Right cardiac atrium (tissue), 5 donors: ENCODE results near the gene NKRF. TPM values are rescaled to one million over a fixed set of nuclear protein-coding genes. Genes with fewer than 3 reads are reported as not detected.
A peak's percentile ranks its signal among the peaks of the same experiment; 100 is the strongest.

Experiments used
- ATAC-seq, 2 donors: fragments of 200-7000 bp; cut with Tn5 transposase; one replicate each; pipeline versions ENCODE4 v1.8.0 to v1.9.1; 2020; ENCODE audit warnings: moderate library complexity in 2 of 2, mild to moderate bottlenecking in 1 of 2
- DNase-seq, 3 donors: peaks; one replicate each; pipeline ENCODE4 v3.0.0-alpha.2; 2020
- H3K27ac ChIP-seq: one replicate; pipeline ENCODE4 v1.5.1; 2013; ENCODE audit warnings: mild to moderate bottlenecking, low read length, control low read depth, moderate library complexity
- H3K27me3 ChIP-seq: one replicate; pipeline ENCODE4 v1.6.1; 2013; ENCODE audit not compliant: control insufficient read depth, insufficient read depth
- H3K4me1 ChIP-seq: one replicate; pipeline ENCODE4 v1.6.1; 2013; ENCODE audit warnings: low read length; ENCODE audit not compliant: control insufficient read depth, insufficient read depth
- H3K4me3 ChIP-seq: one replicate; pipeline ENCODE4 v1.5.1; 2013; ENCODE audit warnings: low read length, control low read depth
- H3K9me3 ChIP-seq: one replicate; pipeline ENCODE4 v1.6.1; 2013; ENCODE audit warnings: low read length; ENCODE audit not compliant: control insufficient read depth
- WGBS: extraction: QIAGEN DNeasy Blood & Tissue Kit; methylation state at CpG from one replicate; pipeline ENCODE4 v1.1.7; 2013; 5-methylcytosine and 5-hydroxymethylcytosine counted together
- intact Hi-C, 4 donors: fragments of 100-400 bp; cut with DNase I; formaldehyde crosslinking; loops; one replicate each; pipeline versions ENCODE4 v1.11.0 to v1.14.0; 2022 to 2023
- polyA plus RNA-seq: library from polyadenylated mRNA; stranded (reverse); fragments of 200-250 nt; gene quantifications from one replicate; pipeline ENCODE4 v1.2.3, GENCODE V29; 2013
- total RNA-seq, 4 donors: library from RNA; stranded (reverse); fragmentation: NEBNext Ultra II Directional; extraction: Animal tissue kit (Norgen Biotek cat#: 25700); gene quantifications; one replicate each; pipeline ENCODE4 v1.2.1, GENCODE V29; 2021
- donor health status: healthy with polysubstance abuse.
- donor health status: DM: no; HTN: yes; CAD: no.
- donor health status: DM: no; HTN: no; CAD: no.
- donor health status: DM: no; HTN: yes; CAD: no; lungs with severe emphysema.
- donor health status: DM: yes; HTN: yes; CAD: no.

NKRF gene
- total and polyA plus RNA-seq, 5 donors, result 3.8 to 5.2 (median 4.6) TPM

DNA sequence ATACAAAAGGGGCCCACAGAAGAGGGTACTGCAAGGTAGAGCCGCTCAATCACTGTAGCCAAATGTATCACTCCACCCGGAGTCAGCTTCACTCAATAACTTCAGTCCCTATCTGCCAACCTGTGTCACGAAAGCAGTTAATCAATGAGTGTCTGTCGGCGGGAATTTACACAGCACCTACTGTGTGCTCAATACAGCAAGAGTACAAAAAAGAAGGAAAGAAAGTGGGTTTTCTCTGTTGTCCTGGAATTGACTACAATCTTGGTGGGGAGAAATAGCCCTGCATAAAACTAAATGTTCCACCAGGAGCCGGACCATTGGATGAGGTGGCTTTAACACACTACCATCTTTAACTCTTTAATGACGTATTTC lies 780 bp upstream of the NKRF start:
- Histone ChIP-seq H3K9me3 (no peaks in the 10 kb centered on the region), H3K4me3 (peak overlapping the region; percentile 58), H3K27me3 (no peaks in the 10 kb centered on the region), H3K4me1 (no peaks in the 10 kb centered on the region), H3K27ac (no peak overlapping the region)
- 25% methylated on average over 7 of the region's 7 CpGs for WGBS
- DNase-seq, result no peak
- intact Hi-C loops, result loop anchor here in 1 of 4 donors (10.0 kb wide), 1 partner anchor 118 kb away; no protein-coding TSS in a partner anchor
- peak in 1 of 2 donors; percentile 7 for ATAC-seq

DNA sequence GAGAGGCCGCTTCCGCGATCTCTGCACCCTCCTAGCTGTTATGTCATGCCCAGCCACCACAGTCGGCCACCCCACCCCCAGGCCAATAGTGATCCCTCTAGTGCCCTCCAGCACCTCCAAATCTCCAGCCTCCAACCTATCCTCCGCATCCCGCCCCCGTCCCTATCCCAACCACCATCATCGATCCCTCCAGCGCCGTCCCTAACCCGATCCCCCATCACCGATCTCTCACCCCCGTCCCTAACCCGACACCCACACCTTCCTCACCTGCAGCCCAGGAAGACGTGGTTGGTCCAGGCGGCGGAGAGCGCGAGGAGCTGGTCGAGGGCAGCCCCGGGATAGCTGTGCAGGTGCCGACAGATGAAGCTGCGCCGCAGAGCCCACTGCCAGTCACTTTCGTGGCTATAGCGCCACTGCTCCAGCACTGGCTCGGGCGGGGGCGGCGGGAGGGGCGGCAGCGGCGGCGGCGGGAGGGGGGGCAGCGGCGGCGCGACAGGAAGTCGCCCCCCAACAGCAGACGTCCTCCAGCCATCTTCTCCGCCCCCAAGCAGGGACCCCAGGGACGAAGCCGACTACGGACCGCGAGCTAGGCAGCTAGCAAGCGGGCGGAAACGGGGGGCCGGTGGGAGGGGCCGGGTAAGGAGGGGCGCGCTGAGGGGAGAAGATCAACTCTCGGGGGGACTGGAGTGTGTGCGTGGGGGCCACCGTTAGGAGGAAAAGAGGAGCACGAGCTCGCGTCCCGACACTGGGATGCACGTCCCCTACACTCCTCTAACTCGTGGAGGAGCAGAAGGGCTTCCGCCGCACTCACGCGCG lies 552 bp downstream of the NKRF start:
- Histone ChIP-seq H3K4me1 (no peaks in the 10 kb centered on the region), H3K27me3 (no peaks in the 10 kb centered on the region), H3K27ac (peak overlapping the region; percentile 78), H3K4me3 (peak overlapping the region; percentile 58), H3K9me3 (no peaks in the 10 kb centered on the region)
- intact Hi-C loops, result loop anchor here in 1 of 4 donors (10.0 kb wide), 1 partner anchor 119 kb away; no protein-coding TSS in a partner anchor
- DNase-seq (peak; percentile 48 to 79 (median 70)), ATAC-seq (peak; percentile 67 to 71)
- WGBS, result under 1% methylated on average over 67 of the region's 68 CpGs

DNA sequence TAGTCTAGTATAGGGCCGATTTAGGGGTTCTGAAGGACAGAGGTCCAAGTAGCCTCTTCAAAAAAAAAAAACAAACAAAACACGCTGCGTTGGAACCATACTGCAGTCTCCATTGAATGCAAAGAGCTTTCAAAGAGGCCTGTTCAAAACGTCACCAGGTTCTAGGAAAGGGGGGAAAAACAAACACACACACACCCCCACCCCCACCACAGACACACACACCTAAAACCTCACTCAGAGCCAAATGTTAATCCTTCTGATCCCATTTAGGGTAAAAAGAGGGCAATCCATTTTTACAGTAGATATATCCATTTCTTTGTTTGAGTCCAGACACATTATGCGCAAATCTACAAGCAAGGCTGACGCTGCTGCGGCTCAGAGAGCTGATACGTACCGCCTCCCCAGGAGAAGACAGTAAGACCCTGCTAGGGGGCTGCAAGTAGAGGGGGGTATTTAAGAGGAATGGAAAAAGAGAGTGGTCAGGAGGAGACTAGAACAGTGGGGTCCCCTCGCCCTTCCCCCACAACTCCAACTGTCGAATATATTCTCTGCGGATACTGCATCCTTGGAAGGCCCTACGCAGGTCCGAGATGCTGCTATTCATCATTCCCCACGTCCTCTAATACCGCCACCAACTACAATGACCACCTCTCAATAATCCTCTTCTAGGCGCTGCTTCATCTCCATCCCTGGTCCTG lies 1.3 kb downstream of the NKRF start:
- H3K27me3 ChIP-seq, result no peaks in the 10 kb centered on the region
- H3K27ac ChIP-seq, result no peak overlapping the region
- H3K4me3 ChIP-seq, result peak overlapping the region; percentile 58
- 21% methylated on average over 17 of the region's 17 CpGs for WGBS
- intact Hi-C loops, result loop anchor here in 1 of 4 donors (10.0 kb wide), 1 partner anchor 120 kb away; no protein-coding TSS in a partner anchor
- ATAC-seq, result no peak
- H3K9me3 ChIP-seq, result no peaks in the 10 kb centered on the region
- H3K4me1 ChIP-seq, result no peaks in the 10 kb centered on the region
- no peak for DNase-seq

DNA sequence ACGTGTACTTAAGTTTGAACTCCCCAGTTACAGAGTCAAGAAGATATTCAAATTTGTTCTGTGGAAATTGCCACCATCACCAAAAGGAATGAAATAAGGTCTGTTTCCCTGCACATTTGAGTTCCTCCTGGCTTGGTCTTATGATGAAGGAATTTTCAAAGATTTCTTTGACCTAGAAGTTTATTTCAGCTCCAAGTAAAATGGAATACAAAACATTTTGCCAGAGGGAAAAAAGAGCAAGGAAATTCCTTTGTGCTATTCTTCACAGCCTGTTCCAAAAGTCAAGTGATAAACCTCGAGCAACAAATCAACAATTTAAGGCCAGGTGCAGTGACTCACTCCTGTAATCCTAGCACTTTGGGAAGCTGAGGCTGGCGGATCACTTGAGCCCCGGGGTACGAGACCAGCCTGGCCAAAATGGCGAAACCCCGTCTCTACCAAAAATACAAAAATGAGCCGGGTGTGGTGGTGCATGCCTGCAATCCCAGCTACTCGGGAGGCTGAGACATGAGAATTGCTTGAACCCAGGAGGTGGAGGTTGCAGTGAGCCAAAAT lies 3.4 kb downstream of the NKRF start:
- Histone ChIP-seq H3K9me3 (no peaks in the 10 kb centered on the region), H3K4me1 (no peaks in the 10 kb centered on the region), H3K4me3 (no peak overlapping the region), H3K27ac (no peak overlapping the region), H3K27me3 (no peaks in the 10 kb centered on the region)
- WGBS, result 82% methylated on average over 9 of the region's 9 CpGs
- no peak for ATAC-seq
- DNase-seq, result no peak
- intact Hi-C loops, result loop anchor here in 1 of 4 donors (10.0 kb wide), 1 partner anchor 122 kb away; no protein-coding TSS in a partner anchor

- ATAC-seq, result no peak
- H3K27me3 ChIP-seq, result no peaks in the 10 kb centered on the region
- no peaks in the 10 kb centered on the region for H3K4me1 ChIP-seq
- DNase-seq, result no peak
- intact Hi-C loops, result no loop called here
- 98% methylated on average over 5 of the region's 5 CpGs for WGBS
- no peak overlapping the region for H3K4me3 ChIP-seq
- no peak overlapping the region for H3K27ac ChIP-seq
- H3K9me3 ChIP-seq, result no peaks in the 10 kb centered on the region
Measured at GRCh38 chrX:119589810-119590209, 16.4 kb downstream of the NKRF start.

- DNase-seq, result no peak
- no peak overlapping the region for H3K4me3 ChIP-seq
- no peaks in the 10 kb centered on the region for H3K4me1 ChIP-seq
- no peak for ATAC-seq
- no peaks in the 10 kb centered on the region for H3K9me3 ChIP-seq
- H3K27me3 ChIP-seq, result no peaks in the 10 kb centered on the region
- no peak overlapping the region for H3K27ac ChIP-seq
- WGBS, result 53% methylated on average over 2 of the region's 2 CpGs
- intact Hi-C loops, result no loop called here
Measured at GRCh38 chrX:119583431-119584059, 22.7 kb downstream of the NKRF start.

GRCh38 chrX:119579414-119579813 lies 26.8 kb downstream of the NKRF start:
- intact Hi-C loops, result no loop called here
- Histone ChIP-seq H3K4me3 (no peak overlapping the region), H3K9me3 (no peaks in the 10 kb centered on the region), H3K27ac (no peak overlapping the region), H3K27me3 (no peaks in the 10 kb centered on the region), H3K4me1 (no peaks in the 10 kb centered on the region)
- DNase-seq, result no peak
- ATAC-seq, result no peak

GRCh38 chrX:119574394-119575266 lies 31.6 kb downstream of the NKRF start, which contains the start of gene UBE2A:
Gene UBE2A, plus strand, starts transcription at chrX:119574563. Its CDS starts 149 bp downstream, at chrX:119574712.
- Histone ChIP-seq H3K27ac (peak within 1 kb of the TSS; percentile 85), H3K9me3 (no peaks in the 10 kb centered on the region), H3K4me3 (peak within 1 kb of the TSS; percentile 86), H3K4me1 (peaks cover 1% of the 10 kb centered on the region), H3K27me3 (no peaks in the 10 kb centered on the region)
- WGBS, result under 1% methylated on average over 85 of the region's 86 CpGs
- intact Hi-C loops, result no loop called here
- ATAC-seq, result peak; percentile 96 to 97
- peak; percentile 91 to 96 (median 96) for DNase-seq

DNA sequence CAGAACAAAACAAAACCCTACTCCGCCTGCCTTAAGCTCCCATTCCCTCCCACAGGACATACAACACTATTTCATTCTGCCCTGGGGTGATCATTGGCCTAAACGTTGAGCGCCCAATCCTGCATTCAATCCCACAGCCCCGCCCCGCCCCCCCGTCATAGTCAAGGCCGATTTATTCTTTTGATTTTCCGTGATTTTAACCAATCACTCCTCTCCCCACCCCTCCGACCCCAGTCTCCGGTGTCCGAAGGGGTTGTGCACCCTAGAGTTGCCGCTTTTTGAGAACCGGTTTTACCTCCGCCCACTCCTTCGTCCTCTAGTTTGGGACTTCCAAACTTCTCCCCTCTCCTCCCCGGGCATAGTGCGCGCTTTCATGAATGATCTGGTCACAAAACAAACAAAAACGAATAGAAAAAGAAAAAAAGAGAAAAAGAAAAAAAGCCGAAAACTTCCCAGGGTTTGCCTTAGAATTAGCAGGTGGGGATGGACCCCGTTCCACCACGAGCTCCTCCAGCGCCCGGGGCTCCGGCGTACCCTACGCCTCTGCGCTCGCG lies 32.3 kb downstream of the NKRF start:
- ATAC-seq (peak; percentile 45 to 57), DNase-seq (peak in 2 of 3 donors; percentile 24 to 72)
- H3K9me3 ChIP-seq, result no peaks in the 10 kb centered on the region
- WGBS, result under 1% methylated on average over 30 of the region's 30 CpGs
- peak overlapping the region; percentile 85 for H3K27ac ChIP-seq
- no peaks in the 10 kb centered on the region for H3K27me3 ChIP-seq
- intact Hi-C loops, result no loop called here
- H3K4me1 ChIP-seq, result peaks cover 1% of the 10 kb centered on the region
- H3K4me3 ChIP-seq, result peak overlapping the region; percentile 86

DNA sequence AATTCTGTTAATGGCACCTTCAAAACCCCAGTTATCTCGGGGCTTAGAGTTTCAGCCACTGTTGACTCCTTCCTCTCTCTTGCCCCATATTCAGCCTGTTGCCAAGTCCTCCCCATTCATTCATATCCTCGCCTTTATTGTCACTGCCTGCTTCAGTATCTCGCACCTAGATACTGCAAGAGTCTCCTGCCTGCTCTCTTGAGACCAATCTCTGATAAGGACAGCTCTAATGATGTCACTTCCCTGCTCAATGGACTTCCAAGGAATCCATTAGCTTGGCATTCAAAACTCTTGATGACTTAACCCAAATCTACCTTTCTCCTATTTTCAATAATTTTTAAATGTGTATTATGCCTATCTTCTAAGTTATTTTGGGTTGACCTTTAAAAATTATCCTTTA lies 33.0 kb downstream of the NKRF start:
- DNase-seq, result no peak
- H3K27me3 ChIP-seq, result no peaks in the 10 kb centered on the region
- no peak overlapping the region for H3K27ac ChIP-seq
- peaks cover 1% of the 10 kb centered on the region for H3K4me1 ChIP-seq
- H3K9me3 ChIP-seq, result no peaks in the 10 kb centered on the region
- no peak for ATAC-seq
- intact Hi-C loops, result no loop called here
- peak overlapping the region; percentile 86 for H3K4me3 ChIP-seq
- WGBS, result 22% methylated on average over 3 of the region's 3 CpGs
